Gastroesophageal sphincter (tissue), 3 donors: ENCODE data around the gene TMEM120B.

Experiments used
- POLR2A ChIP-seq, 2 donors: fragments of 450-650 bp; IDR thresholded peaks; one replicate each; pipeline ENCODE4 v1.6.1; 2017; ENCODE audit warnings: antibody characterized with exemption in 2 of 2, mild to moderate bottlenecking in 2 of 2, moderate library complexity in 1 of 2
- TF ChIP-seq, protein P1 (sequence below), 4 experiments: fragments of 200-600 bp in 2 of 4; fragments of 450-650 bp in 2 of 4; sonication (generic) in 1 of 4; IDR thresholded peaks; one replicate each; pipeline ENCODE4 v1.5.1; 2017 to 2019; ENCODE audit warnings: antibody characterized with exemption in 4 of 4, mild to moderate bottlenecking in 2 of 4, moderate library complexity in 2 of 4

DNA sequence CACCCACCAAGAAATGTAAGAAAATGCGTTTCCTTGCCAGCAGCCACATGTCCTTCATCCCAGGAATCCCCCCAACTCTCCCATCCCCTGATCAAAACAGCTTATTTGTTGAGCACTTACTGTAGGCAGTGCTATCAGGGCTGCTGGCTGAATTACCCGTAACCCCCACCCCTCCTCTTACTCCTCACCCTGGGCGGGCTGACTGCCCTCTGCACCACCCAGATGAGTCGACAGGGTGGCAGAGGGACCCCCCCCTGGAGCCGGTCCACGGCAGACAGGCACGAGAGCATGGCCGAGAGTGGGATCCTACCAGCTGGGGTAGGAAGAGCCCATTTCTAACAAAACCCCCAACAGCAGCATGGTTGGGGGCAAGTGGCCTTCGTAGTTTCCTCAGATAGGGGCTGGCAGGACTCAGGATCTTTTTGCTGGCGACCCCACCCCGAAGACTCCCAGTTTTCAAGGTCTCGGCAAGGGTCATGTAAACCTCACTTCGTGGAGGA, 82.0 kb downstream of the TMEM120B start:
- TF ChIP-seq POLR2A (IDR thresholded peaks at IDR 0.05): no peak
- TF ChIP-seq, protein P1, sequence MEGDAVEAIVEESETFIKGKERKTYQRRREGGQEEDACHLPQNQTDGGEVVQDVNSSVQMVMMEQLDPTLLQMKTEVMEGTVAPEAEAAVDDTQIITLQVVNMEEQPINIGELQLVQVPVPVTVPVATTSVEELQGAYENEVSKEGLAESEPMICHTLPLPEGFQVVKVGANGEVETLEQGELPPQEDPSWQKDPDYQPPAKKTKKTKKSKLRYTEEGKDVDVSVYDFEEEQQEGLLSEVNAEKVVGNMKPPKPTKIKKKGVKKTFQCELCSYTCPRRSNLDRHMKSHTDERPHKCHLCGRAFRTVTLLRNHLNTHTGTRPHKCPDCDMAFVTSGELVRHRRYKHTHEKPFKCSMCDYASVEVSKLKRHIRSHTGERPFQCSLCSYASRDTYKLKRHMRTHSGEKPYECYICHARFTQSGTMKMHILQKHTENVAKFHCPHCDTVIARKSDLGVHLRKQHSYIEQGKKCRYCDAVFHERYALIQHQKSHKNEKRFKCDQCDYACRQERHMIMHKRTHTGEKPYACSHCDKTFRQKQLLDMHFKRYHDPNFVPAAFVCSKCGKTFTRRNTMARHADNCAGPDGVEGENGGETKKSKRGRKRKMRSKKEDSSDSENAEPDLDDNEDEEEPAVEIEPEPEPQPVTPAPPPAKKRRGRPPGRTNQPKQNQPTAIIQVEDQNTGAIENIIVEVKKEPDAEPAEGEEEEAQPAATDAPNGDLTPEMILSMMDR (IDR thresholded peaks at IDR 0.05): no peak
